Keratinocyte (primary cell): ENCODE data around the gene EFCAB6.

Experiments
- CTCF ChIP-seq, 3 experiments: IDR thresholded peaks in 1 of 3; conservative IDR thresholded peaks in 1 of 3; optimal IDR thresholded peaks in 1 of 3; 2 replicates in 2 of 3; 3 replicates in 1 of 3; pipeline versions ENCODE3 to v1.5.1; 2011; ENCODE audit warnings: low read length in 3 of 3, mild to moderate bottlenecking in 3 of 3, moderate library complexity in 2 of 3, control low read depth in 1 of 3, inconsistent platforms in 1 of 3; ENCODE audit not compliant: insufficient read depth in 2 of 3; ENCODE audit errors: extremely low read depth in 1 of 3
- EZH2 ChIP-seq: IDR thresholded peaks from one replicate; pipeline ENCODE4 v1.6.1; 2012; ENCODE audit warnings: inconsistent platforms, mild to moderate bottlenecking, low read length, moderate library complexity

DNA sequence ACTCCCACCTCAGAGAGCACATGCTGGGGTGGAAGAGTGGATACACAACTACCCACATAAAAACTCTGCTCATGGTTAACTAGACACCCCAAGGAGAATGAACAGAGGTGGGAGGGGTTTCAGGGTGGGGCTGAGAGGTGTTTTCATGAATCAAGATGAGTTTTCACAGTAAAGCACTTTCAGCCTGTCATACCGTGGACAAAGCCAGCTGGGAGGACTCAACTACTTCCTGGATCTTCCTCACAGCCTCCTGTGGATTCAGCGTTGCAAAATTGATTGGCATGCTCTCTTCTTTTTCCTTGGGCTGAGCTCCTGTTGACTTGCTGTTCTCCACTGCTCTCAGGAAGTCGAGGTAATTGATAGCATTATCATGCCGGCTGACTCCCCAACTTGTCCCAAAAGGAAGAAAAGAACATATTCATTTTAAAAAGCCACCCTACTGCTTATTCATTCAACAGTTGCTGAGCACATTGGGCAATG, 231.8 kb downstream of the EFCAB6 start:
- TF ChIP-seq CTCF (optimal IDR thresholded peaks at IDR 0.05 in 1 of 3, IDR thresholded peaks at IDR 0.05 in 1 of 3, conservative IDR thresholded peaks at IDR 0.05 in 1 of 3; ENCODE audit: extremely low read depth in 1 of 3, insufficient read depth in 2 of 3, low read length in 3 of 3) (no peak), EZH2 (no peak)
